HG02623 (cell line): ENCODE measurements around the gene ZNF717.
"Not testable (repeated sequence)": the region's sequence is repeated elsewhere in the genome, so short reads cannot be mapped to it uniquely, and the experiment has no call there.

Experiments used
- ATAC-seq: cut with Tn5 transposase; IDR thresholded peaks from one replicate; pipeline ENCODE4 v1.9.1; 2021; ENCODE audit warnings: moderate library complexity; ENCODE audit not compliant: unreplicated experiment

The ZNF717 gene

GRCh38 chr3:75785081-75785755, at the start of gene ZNF717:
ZNF717 (minus strand) TSS chr3:75785549; CDS start chr3:75783362, 2,187 bp downstream.
- ATAC-seq, result not testable (repeated sequence)

- ATAC-seq, result not testable (repeated sequence)
These were observed 45.7 kb upstream of the ZNF717 start for GRCh38 chr3:75831076-75831475.

GRCh38 chr3:75818019-75818418, 32.7 kb upstream of the ZNF717 start:
- ATAC-seq, result not testable (repeated sequence)

GRCh38 chr3:75816287-75817180, 31.2 kb upstream of the ZNF717 start:
- not testable (repeated sequence) for ATAC-seq

DNA sequence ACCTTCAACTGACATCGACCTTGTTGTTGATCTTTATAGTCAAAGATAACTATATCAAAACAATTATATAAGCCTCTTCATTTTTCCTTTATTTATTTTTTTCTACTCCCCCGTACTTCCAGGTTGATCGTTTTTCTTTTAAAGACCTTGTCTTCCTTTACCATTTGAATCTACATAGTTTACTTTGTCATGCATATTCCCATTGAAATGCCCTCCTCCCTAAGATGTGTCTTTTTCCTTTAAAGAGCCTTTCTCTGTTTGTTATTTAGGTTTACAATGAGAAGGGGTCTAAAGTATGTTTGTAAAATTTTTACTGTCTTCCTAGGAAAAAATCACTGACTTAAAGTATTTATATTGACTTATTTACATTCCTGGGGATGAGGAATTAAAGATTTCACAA, 29.4 kb upstream of the ZNF717 start:
- ATAC-seq, result no peak

DNA sequence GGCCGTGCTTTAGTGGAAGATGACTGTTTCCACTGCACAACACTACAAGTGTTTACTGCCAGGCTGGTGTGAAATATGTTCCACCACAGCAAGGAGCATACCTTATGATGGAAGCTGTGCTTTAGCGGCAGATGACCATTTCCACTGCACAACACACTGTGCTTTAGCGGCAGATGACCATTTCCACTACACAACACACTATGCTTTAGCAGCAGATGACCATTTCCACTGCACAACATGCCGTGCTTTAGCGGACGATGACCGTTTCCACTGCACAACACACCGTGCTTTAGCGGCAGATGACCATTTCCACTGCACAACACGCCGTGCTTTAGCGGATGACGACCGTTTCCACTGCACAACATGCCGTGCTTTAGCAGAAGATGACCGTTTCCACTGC, 2.8 kb downstream of the ZNF717 start:
- no peak for ATAC-seq

GRCh38 chr3:75781079-75781745, 4.1 kb downstream of the ZNF717 start:
- no peak for ATAC-seq

- ATAC-seq, result not testable (repeated sequence)
These were observed 7.6 kb downstream of the ZNF717 start for GRCh38 chr3:75777742-75778141.

DNA sequence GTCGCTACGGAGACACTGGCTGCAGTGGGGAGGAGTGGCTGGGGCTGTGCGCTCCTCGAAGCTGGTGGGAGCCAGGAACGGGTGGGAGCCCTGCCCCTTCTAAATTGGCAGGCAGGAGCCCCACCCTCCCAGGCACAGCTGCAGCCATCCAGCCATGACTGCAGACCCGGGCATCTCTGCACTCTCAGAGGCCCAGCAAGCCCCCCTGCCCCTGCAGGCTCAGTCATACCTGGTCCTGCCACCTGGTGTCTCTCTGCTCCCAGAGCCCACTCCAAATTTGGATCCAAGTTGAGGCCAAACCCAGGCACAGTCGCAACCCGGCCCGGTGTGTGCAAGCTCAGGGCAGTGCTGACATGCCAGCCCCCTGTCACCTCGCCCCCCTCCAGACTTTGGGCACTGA, 13.7 kb downstream of the ZNF717 start:
- not testable (repeated sequence) for ATAC-seq

DNA sequence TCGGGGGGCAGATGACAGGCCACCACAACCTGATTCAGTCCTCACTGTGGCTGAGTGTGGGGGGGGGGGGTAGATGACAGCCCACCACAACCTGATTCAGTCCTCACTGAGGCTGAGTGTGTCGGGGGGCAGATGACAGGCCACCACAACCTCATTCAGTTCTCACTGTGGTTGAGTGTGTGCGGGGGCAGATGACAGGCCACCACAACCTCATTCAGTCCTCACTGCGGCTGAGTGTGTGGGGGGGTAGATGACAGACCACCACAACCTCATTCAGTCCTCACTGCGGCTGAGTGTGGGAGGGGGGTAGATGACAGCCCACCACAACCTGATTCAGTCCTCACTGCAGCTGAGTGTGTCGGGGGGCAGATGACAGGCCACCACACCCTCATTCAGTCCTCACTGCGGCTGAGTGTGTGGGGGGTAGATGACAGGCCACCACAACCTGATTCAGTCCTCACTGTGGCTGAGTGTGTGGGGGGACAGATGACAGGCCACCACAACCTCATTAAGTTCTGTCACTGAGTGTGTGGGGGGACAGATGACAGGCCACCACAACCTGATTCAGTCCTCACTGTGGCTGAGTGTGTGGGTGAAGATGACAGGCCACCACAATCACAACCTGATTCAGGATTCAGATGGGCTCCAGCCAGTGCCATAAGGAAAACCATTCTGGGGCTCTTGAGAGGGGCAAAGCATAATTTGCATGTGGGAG, 16.9 kb downstream of the ZNF717 start:
- no peak for ATAC-seq

DNA sequence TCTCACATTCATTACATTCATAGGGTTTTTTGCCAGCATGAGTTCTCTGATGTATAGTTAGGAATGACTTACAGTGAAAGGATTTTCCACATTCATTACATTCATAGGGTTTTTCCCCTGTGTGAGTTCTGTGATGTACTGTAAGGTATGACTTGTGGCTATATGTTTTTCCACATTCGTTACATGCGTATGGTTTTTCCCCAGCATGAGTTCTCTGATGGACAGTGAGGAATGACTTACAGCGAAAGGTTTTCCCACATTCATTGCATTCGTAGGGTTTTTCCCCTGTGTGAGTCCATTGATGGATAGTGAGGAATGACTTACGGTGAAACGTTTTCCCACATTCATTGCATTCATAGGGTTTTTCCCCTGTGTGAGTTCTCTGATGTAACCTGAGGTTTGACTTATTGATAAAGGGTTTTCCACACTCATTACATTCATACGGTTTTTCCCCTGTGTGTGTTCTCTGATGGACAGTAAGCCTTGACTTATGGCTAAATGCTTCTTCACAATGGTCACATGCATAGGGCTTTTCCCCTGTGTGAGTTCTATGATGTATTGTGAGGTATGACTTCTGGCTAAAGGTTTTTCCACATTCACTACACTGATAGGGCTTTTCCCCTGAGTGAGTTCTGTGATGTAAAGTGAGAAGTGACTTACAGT, 47.4 kb downstream of the ZNF717 start:
- ATAC-seq, result no peak

DNA sequence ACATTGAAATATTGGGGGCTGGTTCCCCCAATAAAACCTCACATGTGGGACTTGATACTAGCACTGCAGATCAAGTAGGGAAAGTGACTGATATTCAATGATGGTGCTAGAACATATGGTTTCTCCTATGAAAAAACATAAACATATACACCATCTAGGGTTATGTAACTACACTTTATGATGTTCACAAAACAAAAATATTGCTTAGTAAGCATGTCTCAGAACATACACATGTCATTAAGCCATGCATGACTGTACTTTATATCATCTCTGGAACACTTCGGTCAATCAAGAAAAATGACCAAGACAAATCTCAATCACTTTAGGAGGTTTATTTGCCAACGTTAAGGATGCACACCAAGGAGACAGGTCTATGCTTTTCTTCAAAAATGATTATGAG, 57.4 kb downstream of the ZNF717 start:
- ATAC-seq, result no peak

GRCh38 chr3:75692061-75692460, 93.3 kb downstream of the ZNF717 start:
- ATAC-seq, result no peak

DNA sequence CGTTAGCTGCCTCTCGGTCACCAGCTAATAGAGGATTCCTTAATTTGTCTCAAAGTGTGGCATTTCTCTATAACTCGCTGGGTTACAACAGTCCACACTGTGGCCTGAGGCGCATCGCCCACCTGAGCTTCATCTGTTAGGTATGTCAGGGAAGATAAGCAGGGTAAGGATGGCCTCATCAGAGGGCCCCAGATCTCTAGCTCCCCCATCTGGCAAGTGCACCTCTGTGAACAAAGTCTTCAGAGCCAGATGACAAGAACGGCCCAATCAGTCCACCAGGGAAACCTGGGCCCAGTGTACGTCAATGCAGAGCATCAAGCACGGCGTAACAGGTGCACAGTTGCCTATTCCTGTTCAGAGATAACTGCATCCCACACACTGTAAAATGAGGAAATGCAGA, 98.0 kb downstream of the ZNF717 start:
- no peak for ATAC-seq
